ENCODE results near the gene PTPN4. TPM values are rescaled to one million over a fixed set of nuclear protein-coding genes. Genes with fewer than 3 reads are reported as not detected.

The PTPN4 gene
- polyA plus RNA-seq, 1 donor from 2014 or later: 22.0 TPM

GRCh38 chr2:119947535-119947934, 187.8 kb downstream of the PTPN4 start:
- Histone ChIP-seq H3F3A (ENCODE audit: insufficient read depth, low read length, poor library complexity, severe bottlenecking) (no peaks in the 10 kb centered on the region), H3K4me3 (ENCODE audit: low read length) (no peak overlapping the region), H3K9me2 (ENCODE audit: insufficient read depth, low read length) (no peaks in the 10 kb centered on the region), H3K27me3 (ENCODE audit: insufficient read depth, low read depth, low read length) (no peaks in the 10 kb centered on the region), H3K9ac (ENCODE audit: low read length) (no peak overlapping the region), H3K79me2 (replicated peaks; ENCODE audit: insufficient read depth, low read length) (no peaks in the 10 kb centered on the region), H3K9me3 (ENCODE audit: low read length) (no peaks in the 10 kb centered on the region), H3K27ac (ENCODE audit: low read length) (no peak overlapping the region), H4K20me1 (ENCODE audit: insufficient read depth) (no peaks in the 10 kb centered on the region), H3K4me2 (ENCODE audit: low read length) (no peak overlapping the region), H2AFZ (ENCODE audit: low read depth, low read length) (no peak overlapping the region), H3K36me3 (ENCODE audit: insufficient read depth, low read length) (peaks cover 4% of the 10 kb centered on the region)
- TF ChIP-seq POLR2AphosphoS5 (IDR thresholded peaks at IDR 0.05) (no peak), MXI1 (conservative IDR thresholded peaks at IDR 0.05; ENCODE audit: poor library complexity, severe bottlenecking) (no peak), TAF1 (IDR thresholded peaks at IDR 0.05; ENCODE audit: low read depth) (no peak), REST (IDR thresholded peaks at IDR 0.05; ENCODE audit: borderline replicate concordance) (no peak), RAD21 (conservative IDR thresholded peaks at IDR 0.05) (no peak), EP300 (conservative IDR thresholded peaks at IDR 0.05; ENCODE audit: poor library complexity, severe bottlenecking) (no peak), SMC3 (conservative IDR thresholded peaks at IDR 0.05; ENCODE audit: poor library complexity) (no peak), EZH2 (IDR thresholded peaks at IDR 0.05; ENCODE audit: borderline replicate concordance, insufficient read depth, low read length, poor library complexity, severe bottlenecking) (no peak)
- TF ChIP-seq, protein P1, sequence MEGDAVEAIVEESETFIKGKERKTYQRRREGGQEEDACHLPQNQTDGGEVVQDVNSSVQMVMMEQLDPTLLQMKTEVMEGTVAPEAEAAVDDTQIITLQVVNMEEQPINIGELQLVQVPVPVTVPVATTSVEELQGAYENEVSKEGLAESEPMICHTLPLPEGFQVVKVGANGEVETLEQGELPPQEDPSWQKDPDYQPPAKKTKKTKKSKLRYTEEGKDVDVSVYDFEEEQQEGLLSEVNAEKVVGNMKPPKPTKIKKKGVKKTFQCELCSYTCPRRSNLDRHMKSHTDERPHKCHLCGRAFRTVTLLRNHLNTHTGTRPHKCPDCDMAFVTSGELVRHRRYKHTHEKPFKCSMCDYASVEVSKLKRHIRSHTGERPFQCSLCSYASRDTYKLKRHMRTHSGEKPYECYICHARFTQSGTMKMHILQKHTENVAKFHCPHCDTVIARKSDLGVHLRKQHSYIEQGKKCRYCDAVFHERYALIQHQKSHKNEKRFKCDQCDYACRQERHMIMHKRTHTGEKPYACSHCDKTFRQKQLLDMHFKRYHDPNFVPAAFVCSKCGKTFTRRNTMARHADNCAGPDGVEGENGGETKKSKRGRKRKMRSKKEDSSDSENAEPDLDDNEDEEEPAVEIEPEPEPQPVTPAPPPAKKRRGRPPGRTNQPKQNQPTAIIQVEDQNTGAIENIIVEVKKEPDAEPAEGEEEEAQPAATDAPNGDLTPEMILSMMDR (IDR thresholded peaks at IDR 0.05; ENCODE audit: poor library complexity, severe bottlenecking): no peak

DNA sequence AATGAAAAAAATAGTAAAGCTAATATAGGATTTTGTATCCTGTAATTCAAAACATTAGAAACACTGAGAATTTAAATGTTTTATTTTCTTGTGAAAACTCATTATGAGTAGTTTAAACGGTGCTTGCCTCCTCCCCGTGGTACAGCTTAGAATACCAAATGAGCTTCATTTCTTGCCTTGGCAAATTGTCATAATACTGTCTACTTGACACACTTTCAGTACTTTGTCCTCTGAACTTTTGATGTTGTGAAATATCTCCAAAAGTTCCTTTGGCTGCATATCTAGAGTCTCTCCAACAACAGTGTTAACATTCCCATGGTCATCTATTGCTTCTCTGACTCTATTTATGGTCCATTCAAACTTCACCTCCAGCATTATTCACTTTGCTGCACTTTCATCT, 191.2 kb downstream of the PTPN4 start:
- TF ChIP-seq TAF1 (IDR thresholded peaks at IDR 0.05; ENCODE audit: low read depth) (no peak), MXI1 (conservative IDR thresholded peaks at IDR 0.05; ENCODE audit: poor library complexity, severe bottlenecking) (no peak), SMC3 (conservative IDR thresholded peaks at IDR 0.05; ENCODE audit: poor library complexity) (no peak), EZH2 (IDR thresholded peaks at IDR 0.05; ENCODE audit: borderline replicate concordance, insufficient read depth, low read length, poor library complexity, severe bottlenecking) (no peak), REST (IDR thresholded peaks at IDR 0.05; ENCODE audit: borderline replicate concordance) (no peak), EP300 (conservative IDR thresholded peaks at IDR 0.05; ENCODE audit: poor library complexity, severe bottlenecking) (no peak), RAD21 (conservative IDR thresholded peaks at IDR 0.05) (no peak), POLR2AphosphoS5 (IDR thresholded peaks at IDR 0.05) (no peak)
- TF ChIP-seq, protein P1 (IDR thresholded peaks at IDR 0.05; ENCODE audit: poor library complexity, severe bottlenecking): no peak
- H3K4me2 ChIP-seq (ENCODE audit: low read length): no peak overlapping the region
- H3K27me3 ChIP-seq (ENCODE audit: insufficient read depth, low read depth, low read length): no peaks in the 10 kb centered on the region
- H3K9me2 ChIP-seq (ENCODE audit: insufficient read depth, low read length): no peaks in the 10 kb centered on the region
- H3K27ac ChIP-seq (ENCODE audit: low read length): no peak overlapping the region
- no peak overlapping the region for H3K9ac ChIP-seq (ENCODE audit: low read length)
- no peak overlapping the region for H3K4me3 ChIP-seq (ENCODE audit: low read length)
- H3F3A ChIP-seq (ENCODE audit: insufficient read depth, low read length, poor library complexity, severe bottlenecking): no peaks in the 10 kb centered on the region
- peaks cover 10% of the 10 kb centered on the region for H3K36me3 ChIP-seq (ENCODE audit: insufficient read depth, low read length)
- no peaks in the 10 kb centered on the region for H3K9me3 ChIP-seq (ENCODE audit: low read length)
- H2AFZ ChIP-seq (ENCODE audit: low read depth, low read length): no peak overlapping the region
- no peaks in the 10 kb centered on the region for H4K20me1 ChIP-seq (ENCODE audit: insufficient read depth)
- no peaks in the 10 kb centered on the region for H3K79me2 ChIP-seq (replicated peaks; ENCODE audit: insufficient read depth, low read length)

All from neural cell (in vitro differentiated cells).